Gastrocnemius medialis (tissue), 4 donors: ENCODE measurements around the gene CD200R1.

Experiments
- POLR2A ChIP-seq, 2 donors: fragments of 450-650 bp; IDR thresholded peaks; one replicate each; pipeline ENCODE4 v1.6.1; 2017; ENCODE audit warnings: antibody characterized with exemption in 2 of 2, mild to moderate bottlenecking in 2 of 2, moderate library complexity in 2 of 2
- TF ChIP-seq, protein P1 (sequence below), 5 experiments: fragments of 450-650 bp in 3 of 5; fragments of 200-600 bp in 2 of 5; sonication (generic) in 2 of 5; IDR thresholded peaks in 4 of 5; conservative IDR thresholded peaks in 1 of 5; 1 replicate in 4 of 5; 2 replicates in 1 of 5; pipeline ENCODE4 v1.5.1; 2016 to 2019; ENCODE audit warnings: antibody characterized with exemption in 5 of 5, mild to moderate bottlenecking in 3 of 5, moderate library complexity in 3 of 5

DNA sequence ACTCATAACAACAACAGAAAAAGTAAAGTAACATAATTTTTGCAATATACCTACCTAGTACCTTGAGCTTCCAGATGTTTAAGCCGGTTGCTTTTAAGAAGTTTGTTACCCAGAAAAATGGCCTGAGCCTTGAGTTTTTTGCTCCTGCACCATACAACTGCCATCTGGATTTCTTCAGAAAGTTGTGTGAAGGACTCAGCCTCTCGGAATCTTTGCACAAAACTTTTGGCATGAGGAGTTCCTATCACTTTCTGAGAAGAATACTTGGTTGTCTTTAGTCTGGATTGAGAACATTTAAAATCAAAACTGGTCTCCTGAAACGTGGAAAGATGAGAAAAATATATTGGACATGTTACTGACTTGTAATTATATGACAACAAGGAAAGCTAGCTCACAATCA lies 33.2 kb upstream of the CD200R1 start:
- TF ChIP-seq POLR2A (IDR thresholded peaks at IDR 0.05): no peak
- TF ChIP-seq, protein P1, sequence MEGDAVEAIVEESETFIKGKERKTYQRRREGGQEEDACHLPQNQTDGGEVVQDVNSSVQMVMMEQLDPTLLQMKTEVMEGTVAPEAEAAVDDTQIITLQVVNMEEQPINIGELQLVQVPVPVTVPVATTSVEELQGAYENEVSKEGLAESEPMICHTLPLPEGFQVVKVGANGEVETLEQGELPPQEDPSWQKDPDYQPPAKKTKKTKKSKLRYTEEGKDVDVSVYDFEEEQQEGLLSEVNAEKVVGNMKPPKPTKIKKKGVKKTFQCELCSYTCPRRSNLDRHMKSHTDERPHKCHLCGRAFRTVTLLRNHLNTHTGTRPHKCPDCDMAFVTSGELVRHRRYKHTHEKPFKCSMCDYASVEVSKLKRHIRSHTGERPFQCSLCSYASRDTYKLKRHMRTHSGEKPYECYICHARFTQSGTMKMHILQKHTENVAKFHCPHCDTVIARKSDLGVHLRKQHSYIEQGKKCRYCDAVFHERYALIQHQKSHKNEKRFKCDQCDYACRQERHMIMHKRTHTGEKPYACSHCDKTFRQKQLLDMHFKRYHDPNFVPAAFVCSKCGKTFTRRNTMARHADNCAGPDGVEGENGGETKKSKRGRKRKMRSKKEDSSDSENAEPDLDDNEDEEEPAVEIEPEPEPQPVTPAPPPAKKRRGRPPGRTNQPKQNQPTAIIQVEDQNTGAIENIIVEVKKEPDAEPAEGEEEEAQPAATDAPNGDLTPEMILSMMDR (IDR thresholded peaks at IDR 0.05 in 4 of 5, conservative IDR thresholded peaks at IDR 0.05 in 1 of 5): no peak
